ENCODE data around the gene TFAP2A.

Gene TFAP2A

GRCh38 chr6:10441655-10442009 is 26.8 kb upstream of the TFAP2A start:
- ChIA-PET CTCF (interaction anchor here (0.7 to 0.8 kb wide), 2 partner anchors 20 to 1735 kb away, joined by 3 read pairs; no protein-coding TSS in a partner anchor), POLR2A (ENCODE audit: low non-redundant PET) (no interaction called here)
- peak overlapping the region; percentile 96 for H3K27ac ChIP-seq
- DNase-seq (ENCODE audit: low spot score) = no peak
- no peak for TF ChIP-seq CTCF (conservative IDR thresholded peaks at IDR 0.05; ENCODE audit: low read depth)

- peak overlapping the region; percentile 96 for H3K27ac ChIP-seq
- ChIA-PET CTCF (interaction anchor here (0.8 kb wide), 2 partner anchors 20 to 294 kb away, joined by 3 to 5 read pairs; no protein-coding TSS in a partner anchor), POLR2A (ENCODE audit: low non-redundant PET) (no interaction called here)
- peak; percentile 10; the same call in 1 of the 2 replicates for TF ChIP-seq CTCF (conservative IDR thresholded peaks at IDR 0.05; ENCODE audit: low read depth)
- DNase-seq (ENCODE audit: low spot score) = peak; percentile 96
Measured at GRCh38 chr6:10441004-10441654, 26.3 kb upstream of the TFAP2A start.

GRCh38 chr6:10437891-10438290 is 23.0 kb upstream of the TFAP2A start:
- DNase-seq (ENCODE audit: low spot score) = no peak

GRCh38 chr6:10434235-10434634 is 19.4 kb upstream of the TFAP2A start:
- CTCF ChIA-PET = interaction anchor here (0.6 to 1.0 kb wide), 3 partner anchors 32 to 1549 kb away, joined by 3 to 5 read pairs (median 3); no protein-coding TSS in a partner anchor
- no peak for TF ChIP-seq CTCF (conservative IDR thresholded peaks at IDR 0.05; ENCODE audit: low read depth)
- POLR2A ChIA-PET (ENCODE audit: low non-redundant PET) = interaction anchor here (1.1 kb wide), 1 partner anchor 19 kb away, joined by 6 read pairs; the partner anchor contains the start of gene TFAP2A
- H3K27ac ChIP-seq = peak overlapping the region; percentile 63
- peak; percentile 63 for DNase-seq (ENCODE audit: low spot score)

More at GRCh38 chr6:10437891-10438290, 23.0 kb upstream of the TFAP2A start:
- ChIA-PET CTCF (interaction anchor here (0.6 to 1.2 kb wide), 3 partner anchors 8 to 821 kb away, joined by 3 to 6 read pairs (median 3); no protein-coding TSS in a partner anchor), POLR2A (ENCODE audit: low non-redundant PET) (no interaction called here)
- no peak overlapping the region for H3K27ac ChIP-seq
- TF ChIP-seq CTCF (conservative IDR thresholded peaks at IDR 0.05; ENCODE audit: low read depth) = no peak

- no peak for TF ChIP-seq CTCF (conservative IDR thresholded peaks at IDR 0.05; ENCODE audit: low read depth)
- H3K27ac ChIP-seq = peak overlapping the region; percentile 63; the same call in 1 of the 2 replicates
- POLR2A ChIA-PET (ENCODE audit: low non-redundant PET) = interaction anchor here (1.1 kb wide), 1 partner anchor 19 kb away, joined by 6 read pairs; the partner anchor contains the start of gene TFAP2A
- DNase-seq (ENCODE audit: low spot score) = no peak
- CTCF ChIA-PET = no interaction called here
Measured at GRCh38 chr6:10433322-10433721, 18.4 kb upstream of the TFAP2A start.

GRCh38 chr6:10431423-10432164 is 16.7 kb upstream of the TFAP2A start:
- no peak for TF ChIP-seq CTCF (conservative IDR thresholded peaks at IDR 0.05; ENCODE audit: low read depth)
- peak; percentile 88 for DNase-seq (ENCODE audit: low spot score)
- CTCF ChIA-PET = interaction anchor here (0.7 to 1.3 kb wide), 3 partner anchors 16 to 328 kb away, joined by 3 to 5 read pairs (median 4); no protein-coding TSS in a partner anchor
- peak overlapping the region; percentile 83 for H3K27ac ChIP-seq
- POLR2A ChIA-PET (ENCODE audit: low non-redundant PET) = interaction anchor here (1.1 kb wide), 1 partner anchor 16 kb away, joined by 3 read pairs; the partner anchor contains the start of gene TFAP2A
